Sigmoid colon (tissue), 4 donors: ENCODE results near the gene SYT9.

Source experiments
- EP300 ChIP-seq, 4 donors: sonication (generic); formaldehyde crosslinking; IDR thresholded peaks; one replicate each; pipeline ENCODE4 v1.6.1; 2017; ENCODE audit warnings: antibody characterized with exemption in 4 of 4
- POLR2A ChIP-seq, 2 donors: fragments of 450-650 bp; IDR thresholded peaks; one replicate each; pipeline ENCODE4 v1.6.1; 2016; ENCODE audit warnings: antibody characterized with exemption in 2 of 2, mild to moderate bottlenecking in 2 of 2, moderate library complexity in 2 of 2
- POLR2AphosphoS5 ChIP-seq, 4 donors: sonication (generic); formaldehyde crosslinking; IDR thresholded peaks; one replicate each; pipeline ENCODE4 v1.6.1; 2017; ENCODE audit warnings: antibody characterized with exemption in 4 of 4
- TF ChIP-seq, protein P1 (sequence below), 4 experiments: fragments of 450-650 bp in 3 of 4; fragments of 200-600 bp in 1 of 4; IDR thresholded peaks; one replicate each; pipeline ENCODE4 v1.5.1; 2016 to 2019; ENCODE audit warnings: antibody characterized with exemption in 4 of 4, mild to moderate bottlenecking in 3 of 4, moderate library complexity in 2 of 4

DNA sequence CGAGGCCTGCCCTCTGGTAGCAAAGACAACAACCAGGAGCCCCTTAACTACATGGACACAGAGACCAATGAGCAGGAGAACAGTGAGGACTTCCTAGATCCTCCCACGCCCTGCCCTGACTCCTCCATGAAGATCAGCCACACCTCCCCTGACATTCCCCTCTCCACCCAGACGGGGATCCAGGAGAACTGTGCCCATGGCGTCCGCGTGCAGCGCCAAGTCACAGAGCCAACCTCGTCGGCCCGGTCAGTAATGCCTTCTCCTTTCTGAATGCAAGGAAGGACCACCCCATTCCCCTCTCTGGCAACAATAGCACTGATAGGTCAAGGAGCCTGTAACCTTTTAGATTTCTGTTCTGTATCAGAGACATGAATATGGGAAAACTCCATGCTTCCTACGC is 51.4 kb downstream of the SYT9 start:
- TF ChIP-seq EP300 (IDR thresholded peaks at IDR 0.05), result no peak
- TF ChIP-seq, protein P1, sequence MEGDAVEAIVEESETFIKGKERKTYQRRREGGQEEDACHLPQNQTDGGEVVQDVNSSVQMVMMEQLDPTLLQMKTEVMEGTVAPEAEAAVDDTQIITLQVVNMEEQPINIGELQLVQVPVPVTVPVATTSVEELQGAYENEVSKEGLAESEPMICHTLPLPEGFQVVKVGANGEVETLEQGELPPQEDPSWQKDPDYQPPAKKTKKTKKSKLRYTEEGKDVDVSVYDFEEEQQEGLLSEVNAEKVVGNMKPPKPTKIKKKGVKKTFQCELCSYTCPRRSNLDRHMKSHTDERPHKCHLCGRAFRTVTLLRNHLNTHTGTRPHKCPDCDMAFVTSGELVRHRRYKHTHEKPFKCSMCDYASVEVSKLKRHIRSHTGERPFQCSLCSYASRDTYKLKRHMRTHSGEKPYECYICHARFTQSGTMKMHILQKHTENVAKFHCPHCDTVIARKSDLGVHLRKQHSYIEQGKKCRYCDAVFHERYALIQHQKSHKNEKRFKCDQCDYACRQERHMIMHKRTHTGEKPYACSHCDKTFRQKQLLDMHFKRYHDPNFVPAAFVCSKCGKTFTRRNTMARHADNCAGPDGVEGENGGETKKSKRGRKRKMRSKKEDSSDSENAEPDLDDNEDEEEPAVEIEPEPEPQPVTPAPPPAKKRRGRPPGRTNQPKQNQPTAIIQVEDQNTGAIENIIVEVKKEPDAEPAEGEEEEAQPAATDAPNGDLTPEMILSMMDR (IDR thresholded peaks at IDR 0.05), result no peak
- TF ChIP-seq POLR2A (IDR thresholded peaks at IDR 0.05), result no peak
- no peak for TF ChIP-seq POLR2AphosphoS5 (IDR thresholded peaks at IDR 0.05)
